NT2/D1 (cell line): Measurements from ENCODE around the gene DYSF.

Experiments used
- SUZ12 ChIP-seq: IDR thresholded peaks from 2 replicates; pipeline ENCODE4 v1.6.1; 2011; ENCODE audit not compliant: insufficient read length, insufficient read depth; ENCODE audit errors: extremely low read depth
- YY1 ChIP-seq: IDR thresholded peaks from 2 replicates; pipeline ENCODE4 v1.6.1; 2011; ENCODE audit not compliant: insufficient read length, insufficient read depth
- ZNF274 ChIP-seq: IDR thresholded peaks from 2 replicates; pipeline ENCODE4 v1.6.1; 2011; ENCODE audit warnings: mild to moderate bottlenecking, low read depth, low read length

- TF ChIP-seq YY1 (no peak), ZNF274 (no peak), SUZ12 (no peak)
Measured at GRCh38 chr2:71581026-71581425, 127.7 kb downstream of the DYSF start.
